K562 (cell line): ENCODE results near the gene BEST3. TPM values are rescaled to one million over a fixed set of nuclear protein-coding genes. Genes with fewer than 3 reads are reported as not detected.

Source experiments
- CBFA2T2 ChIP-seq: fragments of 450-650 bp; conservative IDR thresholded peaks from 2 replicates; pipeline ENCODE4 v1.6.1; 2017; ENCODE audit warnings: mild to moderate bottlenecking
- E2F4 ChIP-seq: sonication (generic); formaldehyde crosslinking; IDR thresholded peaks from 2 replicates; pipeline ENCODE4 v1.8.0; 2022; ENCODE audit warnings: mild to moderate bottlenecking, low read depth, missing genetic modification reagents
- FOXO4 ChIP-seq: fragments of 450-650 bp; formaldehyde crosslinking; IDR thresholded peaks from 2 replicates; pipeline ENCODE4 v1.4.0; 2020; ENCODE audit warnings: mild to moderate bottlenecking, moderate library complexity
- RFX7 ChIP-seq: fragments of 250-450 bp; sonication (Bioruptor Pico); IDR thresholded peaks from 2 replicates; pipeline ENCODE4 v1.5.1; 2021; ENCODE audit warnings: mild to moderate bottlenecking
- SUPT5H ChIP-seq: fragments of 450-650 bp; IDR thresholded peaks from 2 replicates; pipeline ENCODE4 v1.6.1; 2016
- TEAD4 ChIP-seq, 2 experiments: sonication (generic) in 1 of 2; formaldehyde crosslinking in 1 of 2; IDR thresholded peaks; 2 replicates each; pipeline versions ENCODE4 v1.6.1 to v1.8.0; 2012 to 2022; ENCODE audit warnings: borderline replicate concordance in 1 of 2, inconsistent platforms in 1 of 2, low read length in 1 of 2, mild to moderate bottlenecking in 1 of 2, missing genetic modification reagents in 1 of 2
- THAP7 ChIP-seq: fragments of 250-450 bp; sonication (Bioruptor Pico); IDR thresholded peaks from 2 replicates; pipeline ENCODE4 v1.5.0; 2021
- ZNF280A ChIP-seq: fragments of 450-650 bp; IDR thresholded peaks from 2 replicates; pipeline ENCODE4 v1.6.1; 2018; ENCODE audit warnings: mild to moderate bottlenecking, low read depth; ENCODE audit not compliant: partially characterized antibody
- polyA plus RNA-seq, 8 experiments: library from polyadenylated mRNA; depleted of rRNA in 4 of 8; stranded (reverse) in 5 of 8; unstranded in 3 of 8; fragments of >200 nt; fragmentation: Nextera tagmentation in 2 of 8; fragmentation: Illumina TruSeq in 1 of 8; extraction: Ambion mirVana in 2 of 8; extraction: Trizol in 1 of 8; gene quantifications; 2 replicates each; pipeline versions ENCODE4 v1.2.1 to v1.2.3, GENCODE V29; 2011 to 2014; ENCODE audit warnings: inconsistent platforms in 1 of 8, missing spikeins in 1 of 8
- total RNA-seq, 7 experiments: library from RNA; depleted of rRNA in 6 of 7; stranded (reverse); fragments of >200 nt in 6 of 7; fragmentation: Illumina TruSeq in 2 of 7; extraction: Trizol in 2 of 7; gene quantifications; 2 replicates each; pipeline versions ENCODE4 v1.2.1 to v1.2.3, GENCODE V29; 2011 to 2021; ENCODE audit warnings: low replicate concordance in 1 of 7

BEST3 gene
- total and polyA plus RNA-seq, 9 of the 15 experiments (the other 6 are each of a cell fraction or from before 2014, with no cell fraction given): 0.15 TPM; not detected in 8

- 0 out of 2 replicates have a peak, but pooled peaks have one; percentile 10 for TF ChIP-seq TEAD4 (IDR thresholded peaks at IDR 0.05; ENCODE audit: low read length)
- no peak for TF ChIP-seq TEAD4 (CRISPR knock-in tag; IDR thresholded peaks at IDR 0.05; ENCODE audit: borderline replicate concordance)
- no peak for TF ChIP-seq E2F4 (CRISPR knock-in tag)
- TF ChIP-seq SUPT5H: no peak
- TF ChIP-seq CBFA2T2: 0 out of 2 replicates have a peak, but pooled peaks have one; percentile 23
- no peak for TF ChIP-seq THAP7 (CRISPR knock-in tag)
- TF ChIP-seq ZNF280A: no peak
- TF ChIP-seq FOXO4 (CRISPR knock-in tag): no peak
- TF ChIP-seq RFX7 (CRISPR knock-in tag): no peak
Measured at GRCh38 chr12:69671597-69671996, 27.5 kb downstream of the BEST3 start (continued).
